CD4-positive, alpha-beta memory T cell (primary cell): ENCODE results near the gene KCTD5. TPM values are rescaled to one million over a fixed set of nuclear protein-coding genes. Genes with fewer than 3 reads are reported as not detected.

Source experiments
- polyA plus RNA-seq, 2 donors: library from polyadenylated mRNA; unstranded; fragments of 300-500 nt; fragmentation: Illumina TruSeq; gene quantifications; one replicate each; pipeline ENCODE4 v1.2.3, GENCODE V29; 2021
- total RNA-seq, 2 experiments: library from RNA; stranded (reverse); gene quantifications; one replicate each; pipeline ENCODE4 v1.2.3, GENCODE V29; 2021

Gene KCTD5
- total and polyA plus RNA-seq, 4 experiments from 2014 or later = 19.6 to 27.1 (median 24.6) TPM

Other genes with a start within 250 kb of the KCTD5 start
- gene TEDC2, start 222.4 kb upstream of the KCTD5 start, total RNA-seq = under 1 TPM; 0.44 to 0.55 TPM
- gene TEDC2, start 222.4 kb upstream of the KCTD5 start, polyA plus RNA-seq = under 1 TPM in 1 of 2 donors, not detected in 1; 0.44 TPM
- not detected for gene NTN3, start 211.2 kb upstream of the KCTD5 start, total RNA-seq
- gene NTN3, start 211.2 kb upstream of the KCTD5 start, polyA plus RNA-seq = not detected
- gene TBC1D24, start 207.4 kb upstream of the KCTD5 start, total RNA-seq = 10 to 100 TPM in 1 of 2 experiments, 1 to 10 TPM in 1; 9.6 to 13.7 TPM
- gene TBC1D24, start 207.4 kb upstream of the KCTD5 start, polyA plus RNA-seq = 1 to 10 TPM; 1.3 to 1.8 TPM
- 100 to 1,000 TPM; 125 to 129 TPM for gene ATP6V0C, start 168.6 kb upstream of the KCTD5 start, total RNA-seq
- 10 to 100 TPM; 57.5 to 81.6 TPM for gene ATP6V0C, start 168.6 kb upstream of the KCTD5 start, polyA plus RNA-seq
- 100 to 1,000 TPM; 114 to 121 TPM for gene AMDHD2, start 162.2 kb upstream of the KCTD5 start, total RNA-seq
- gene AMDHD2, start 162.2 kb upstream of the KCTD5 start, polyA plus RNA-seq = 10 to 100 TPM; 17.0 to 22.3 TPM
- 1 to 10 TPM; 1.7 to 3.0 TPM for gene CEMP1, start 151.1 kb upstream of the KCTD5 start, total RNA-seq
- 1 to 10 TPM; 1.9 to 5.0 TPM for gene CEMP1, start 151.1 kb upstream of the KCTD5 start, polyA plus RNA-seq
- gene PDPK1, start 144.5 kb upstream of the KCTD5 start, total RNA-seq = 10 to 100 TPM; 61.2 to 71.3 TPM
- 10 to 100 TPM; 26.4 to 42.1 TPM for gene PDPK1, start 144.5 kb upstream of the KCTD5 start, polyA plus RNA-seq
- under 1 TPM; 0.61 to 0.96 TPM for gene PRSS27, start 37.7 kb downstream of the KCTD5 start, total RNA-seq
- gene PRSS27, start 37.7 kb downstream of the KCTD5 start, polyA plus RNA-seq = not detected
- 1,000 to 10,000 TPM; 1,118 to 1,137 TPM for gene SRRM2, start 70.1 kb downstream of the KCTD5 start, total RNA-seq
- 100 to 1,000 TPM in 1 of 2 donors, 10 to 100 TPM in 1; 11.8 to 132 TPM for gene SRRM2, start 70.1 kb downstream of the KCTD5 start, polyA plus RNA-seq
- gene ELOB, start 94.8 kb downstream of the KCTD5 start, total RNA-seq = 10 to 100 TPM; 83.0 to 86.8 TPM
- 100 to 1,000 TPM; 268 to 270 TPM for gene ELOB, start 94.8 kb downstream of the KCTD5 start, polyA plus RNA-seq
- gene PRSS33, start 105.0 kb downstream of the KCTD5 start, total RNA-seq = not detected
- not detected for gene PRSS33, start 105.0 kb downstream of the KCTD5 start, polyA plus RNA-seq
- gene PRSS41, start 115.9 kb downstream of the KCTD5 start, total RNA-seq = not detected
- not detected for gene PRSS41, start 115.9 kb downstream of the KCTD5 start, polyA plus RNA-seq
- gene PRSS21, start 134.7 kb downstream of the KCTD5 start, total RNA-seq = 1 to 10 TPM in 1 of 2 experiments, under 1 TPM in 1; 0.96 to 2.6 TPM
- 10 to 100 TPM in 1 of 2 donors, 1 to 10 TPM in 1; 6.2 to 11.5 TPM for gene PRSS21, start 134.7 kb downstream of the KCTD5 start, polyA plus RNA-seq
- gene ZG16B, start 147.8 kb downstream of the KCTD5 start, total RNA-seq = not detected
- gene ZG16B, start 147.8 kb downstream of the KCTD5 start, polyA plus RNA-seq = under 1 TPM in 1 of 2 donors, not detected in 1; 0.79 TPM
- under 1 TPM in 1 of 2 experiments, not detected in 1; 0.39 TPM for gene PRSS22, start 175.6 kb downstream of the KCTD5 start, total RNA-seq
- under 1 TPM in 1 of 2 donors, not detected in 1; 0.42 TPM for gene PRSS22, start 175.6 kb downstream of the KCTD5 start, polyA plus RNA-seq
- 10 to 100 TPM; 24.1 to 27.1 TPM for gene FLYWCH2, start 200.7 kb downstream of the KCTD5 start, total RNA-seq
- gene FLYWCH2, start 200.7 kb downstream of the KCTD5 start, polyA plus RNA-seq = 10 to 100 TPM; 21.1 to 23.3 TPM
- 100 to 1,000 TPM; 121 to 123 TPM for gene FLYWCH1, start 229.4 kb downstream of the KCTD5 start, total RNA-seq
- 10 to 100 TPM in 1 of 2 donors, 1 to 10 TPM in 1; 7.1 to 21.2 TPM for gene FLYWCH1, start 229.4 kb downstream of the KCTD5 start, polyA plus RNA-seq